Endothelial cell (in vitro differentiated cells): ENCODE measurements around the gene PDILT. TPM values are rescaled to one million over a fixed set of nuclear protein-coding genes. Genes with fewer than 3 reads are reported as not detected.
"Not testable (repeated sequence)": the region's sequence is repeated elsewhere in the genome, so short reads cannot be mapped to it uniquely, and the experiment has no call there.

Source experiments
- DNase-seq: peaks from one replicate; pipeline ENCODE4 v3.0.0; 2021; ENCODE audit warnings: low spot score
- H3K27ac Mint-ChIP-seq: one replicate; pipeline ENCODE4 v1.8.0; 2021; ENCODE audit warnings: mixed read lengths, inconsistent platforms; ENCODE audit not compliant: unreplicated experiment
- H3K27me3 Mint-ChIP-seq: one replicate; pipeline ENCODE4 v1.8.0; 2021; ENCODE audit warnings: mild to moderate bottlenecking, moderate library complexity, mixed read lengths, inconsistent platforms; ENCODE audit not compliant: unreplicated experiment
- H3K36me3 Mint-ChIP-seq: one replicate; pipeline ENCODE4 v1.8.0; 2021; ENCODE audit warnings: mild to moderate bottlenecking, low read depth, mixed read lengths, inconsistent platforms; ENCODE audit not compliant: unreplicated experiment
- H3K4me1 Mint-ChIP-seq: one replicate; pipeline ENCODE4 v1.8.0; 2021; ENCODE audit warnings: mild to moderate bottlenecking, mixed read lengths, inconsistent platforms; ENCODE audit not compliant: unreplicated experiment
- H3K4me3 Mint-ChIP-seq: one replicate; pipeline ENCODE4 v1.8.0; 2021; ENCODE audit warnings: mild to moderate bottlenecking, mixed read lengths, inconsistent platforms; ENCODE audit not compliant: unreplicated experiment
- H3K9me3 Mint-ChIP-seq: one replicate; pipeline ENCODE4 v1.8.0; 2021; ENCODE audit warnings: mixed read lengths, inconsistent platforms; ENCODE audit not compliant: unreplicated experiment
- total RNA-seq: library from RNA; stranded (reverse); fragmentation: NEBNext Ultra II Directional; extraction: Animal tissue kit (Norgen Biotek cat#: 25700); gene quantifications from one replicate; pipeline ENCODE4 v1.2.1, GENCODE V29; 2021; ENCODE audit not compliant: unreplicated experiment
- TF ChIP-seq, protein P1 (sequence below): fragments of 200-600 bp; sonication (generic); IDR thresholded peaks from one replicate; pipeline ENCODE4 v1.5.0; 2021; ENCODE audit warnings: antibody characterized with exemption; ENCODE audit not compliant: unreplicated experiment

The PDILT gene
- total RNA-seq, 1 donor from 2014 or later, result not detected

DNA sequence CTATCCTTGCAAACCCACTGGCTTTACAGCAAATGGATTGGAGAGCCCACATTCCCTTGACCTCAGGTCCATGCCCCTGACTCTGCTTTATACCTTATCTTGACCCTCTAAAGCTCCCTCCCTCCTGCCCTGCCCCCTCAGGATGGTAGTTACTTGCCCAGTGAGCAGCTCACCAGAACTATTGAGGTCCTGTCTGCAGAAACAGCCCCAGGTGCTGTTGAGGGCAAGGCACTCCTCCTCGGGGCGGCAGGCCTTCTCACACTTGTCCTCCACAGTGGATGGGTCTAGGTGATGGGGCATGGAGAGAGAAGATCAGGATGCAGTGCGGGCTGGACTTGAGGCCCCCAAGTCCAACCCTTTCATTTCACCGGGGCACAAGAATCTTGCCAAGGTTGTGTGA, 81.8 kb downstream of the PDILT start:
- TF ChIP-seq, protein P1, sequence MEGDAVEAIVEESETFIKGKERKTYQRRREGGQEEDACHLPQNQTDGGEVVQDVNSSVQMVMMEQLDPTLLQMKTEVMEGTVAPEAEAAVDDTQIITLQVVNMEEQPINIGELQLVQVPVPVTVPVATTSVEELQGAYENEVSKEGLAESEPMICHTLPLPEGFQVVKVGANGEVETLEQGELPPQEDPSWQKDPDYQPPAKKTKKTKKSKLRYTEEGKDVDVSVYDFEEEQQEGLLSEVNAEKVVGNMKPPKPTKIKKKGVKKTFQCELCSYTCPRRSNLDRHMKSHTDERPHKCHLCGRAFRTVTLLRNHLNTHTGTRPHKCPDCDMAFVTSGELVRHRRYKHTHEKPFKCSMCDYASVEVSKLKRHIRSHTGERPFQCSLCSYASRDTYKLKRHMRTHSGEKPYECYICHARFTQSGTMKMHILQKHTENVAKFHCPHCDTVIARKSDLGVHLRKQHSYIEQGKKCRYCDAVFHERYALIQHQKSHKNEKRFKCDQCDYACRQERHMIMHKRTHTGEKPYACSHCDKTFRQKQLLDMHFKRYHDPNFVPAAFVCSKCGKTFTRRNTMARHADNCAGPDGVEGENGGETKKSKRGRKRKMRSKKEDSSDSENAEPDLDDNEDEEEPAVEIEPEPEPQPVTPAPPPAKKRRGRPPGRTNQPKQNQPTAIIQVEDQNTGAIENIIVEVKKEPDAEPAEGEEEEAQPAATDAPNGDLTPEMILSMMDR, result no peak
- no peak overlapping the region for H3K4me3 Mint-ChIP-seq
- peaks cover 8% of the 10 kb centered on the region for H3K27me3 Mint-ChIP-seq
- H3K4me1 Mint-ChIP-seq, result no peaks in the 10 kb centered on the region
- DNase-seq, result no peak
- H3K9me3 Mint-ChIP-seq, result no peaks in the 10 kb centered on the region
- no peak overlapping the region for H3K27ac Mint-ChIP-seq
- H3K36me3 Mint-ChIP-seq, result no peaks in the 10 kb centered on the region

DNA sequence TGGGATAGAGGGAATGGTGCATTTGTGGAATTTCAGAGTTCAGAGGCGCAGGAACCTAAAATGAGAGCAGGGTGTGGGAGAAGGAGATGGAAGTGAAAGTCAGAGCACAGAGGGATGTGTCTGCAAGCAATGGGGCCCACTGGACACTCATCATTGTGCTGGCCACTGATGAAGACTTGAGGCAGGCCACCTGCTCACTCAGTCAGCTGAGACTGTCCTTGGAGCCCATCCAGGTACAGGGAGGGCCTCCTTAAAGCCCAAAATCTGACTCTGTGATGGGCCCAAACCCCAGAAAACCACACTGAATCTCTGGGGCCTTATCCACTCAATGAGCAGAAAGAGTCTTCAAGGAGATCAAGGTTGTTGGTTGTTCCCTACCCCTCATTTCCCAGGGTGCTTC, 82.9 kb downstream of the PDILT start:
- Mint-ChIP-seq H3K27ac (no peak overlapping the region), H3K4me3 (no peak overlapping the region), H3K4me1 (no peaks in the 10 kb centered on the region), H3K9me3 (no peaks in the 10 kb centered on the region), H3K27me3 (peaks cover 8% of the 10 kb centered on the region), H3K36me3 (no peaks in the 10 kb centered on the region)
- no peak for DNase-seq
- TF ChIP-seq, protein P1, result no peak

DNA sequence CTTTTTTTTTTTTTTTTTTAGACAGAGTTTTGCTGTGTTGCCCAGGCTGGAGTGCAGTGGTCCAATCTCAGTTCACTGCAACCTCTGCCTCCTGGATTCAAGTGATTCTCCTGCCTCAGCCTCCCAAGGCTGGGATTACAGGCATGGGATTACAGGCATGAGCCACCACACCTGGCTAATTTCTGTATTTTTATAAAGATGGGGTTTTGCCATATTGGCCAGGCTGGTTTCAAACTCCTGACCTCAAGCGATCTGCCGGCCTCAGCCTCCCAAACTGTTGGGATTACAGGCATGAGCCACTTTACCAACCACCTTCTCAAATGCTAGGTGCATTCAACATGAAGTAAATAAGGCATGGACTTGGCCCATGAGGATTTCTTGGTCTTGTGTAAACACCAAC, 83.5 kb downstream of the PDILT start:
- H3K4me1 Mint-ChIP-seq, H3K27me3 Mint-ChIP-seq, H3K27ac Mint-ChIP-seq, H3K4me3 Mint-ChIP-seq, DNase-seq, H3K9me3 Mint-ChIP-seq, H3K36me3 Mint-ChIP-seq: not testable (repeated sequence)

DNA sequence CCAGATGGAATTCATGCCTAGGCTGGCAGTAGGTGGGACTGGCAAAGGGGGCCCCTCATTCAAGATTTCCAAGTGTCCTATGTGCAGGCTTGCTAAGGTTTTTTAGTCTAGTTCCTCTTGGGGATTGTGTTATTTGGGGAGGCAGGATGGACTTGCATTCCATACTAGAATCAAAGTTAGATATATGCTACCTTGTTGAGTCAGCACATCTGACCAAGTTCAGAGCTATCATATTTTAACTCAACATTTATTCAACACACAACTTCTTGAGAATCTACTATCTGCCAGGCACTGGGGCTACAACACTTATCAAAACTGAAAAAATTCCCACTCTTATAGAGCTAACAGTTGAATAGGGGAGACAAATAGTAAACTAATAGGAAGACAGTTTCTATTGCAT, 83.9 kb downstream of the PDILT start:
- H3K9me3 Mint-ChIP-seq, result no peaks in the 10 kb centered on the region
- H3K27me3 Mint-ChIP-seq, result peaks cover 8% of the 10 kb centered on the region
- no peaks in the 10 kb centered on the region for H3K36me3 Mint-ChIP-seq

DNA sequence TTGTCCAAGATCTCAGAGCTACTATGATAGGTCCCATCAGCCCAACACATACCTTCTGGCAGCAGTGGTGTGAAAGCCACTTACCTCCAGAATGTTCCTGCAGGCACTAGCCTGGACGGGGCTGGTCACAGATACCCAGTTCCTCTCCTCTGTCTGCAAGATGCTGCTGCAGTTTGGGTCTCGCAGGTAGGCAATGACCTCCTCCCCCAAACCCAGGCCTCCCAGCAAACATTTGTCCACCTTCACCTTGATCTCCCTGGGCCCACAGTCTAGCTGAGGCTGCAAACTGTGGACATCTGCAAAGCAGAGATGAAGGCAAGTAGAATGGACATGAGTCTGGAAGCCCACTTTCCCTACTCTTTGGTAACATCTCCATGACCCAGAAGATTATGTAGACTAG, 84.4 kb downstream of the PDILT start:
- no peaks in the 10 kb centered on the region for H3K36me3 Mint-ChIP-seq
- H3K9me3 Mint-ChIP-seq, result no peaks in the 10 kb centered on the region
- H3K27ac Mint-ChIP-seq, result no peak overlapping the region
- DNase-seq, result no peak
- H3K4me3 Mint-ChIP-seq, result no peak overlapping the region
- peaks cover 8% of the 10 kb centered on the region for H3K27me3 Mint-ChIP-seq
- TF ChIP-seq, protein P1, result no peak
- no peaks in the 10 kb centered on the region for H3K4me1 Mint-ChIP-seq

More for the DNA sequence above, 83.9 kb downstream of the PDILT start:
- no peaks in the 10 kb centered on the region for H3K4me1 Mint-ChIP-seq
- H3K27ac Mint-ChIP-seq, result no peak overlapping the region
- no peak for DNase-seq
- TF ChIP-seq, protein P1, result no peak
- H3K4me3 Mint-ChIP-seq, result no peak overlapping the region

DNA sequence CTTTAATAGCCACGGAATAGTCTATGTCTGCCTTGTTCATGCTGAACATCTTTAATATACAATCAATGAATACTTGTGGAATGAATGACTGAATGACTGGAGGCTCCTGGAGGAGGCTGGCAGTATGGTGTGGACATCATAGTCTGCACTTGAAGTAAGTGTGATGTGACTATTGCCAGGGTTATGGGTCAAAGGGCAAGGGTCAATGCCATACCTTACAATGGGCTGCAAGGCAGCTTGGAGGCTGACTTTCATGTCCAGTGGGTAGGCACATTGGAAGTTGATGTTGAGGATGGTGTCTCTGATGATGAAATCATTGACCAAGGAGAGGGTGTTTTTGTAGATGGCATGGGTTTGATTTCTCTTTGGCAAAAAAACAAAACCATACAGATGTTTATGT, 85.1 kb downstream of the PDILT start:
- Mint-ChIP-seq H3K27ac (no peak overlapping the region), H3K27me3 (peaks cover 8% of the 10 kb centered on the region), H3K4me1 (no peaks in the 10 kb centered on the region), H3K9me3 (no peaks in the 10 kb centered on the region), H3K36me3 (no peaks in the 10 kb centered on the region), H3K4me3 (no peak overlapping the region)
- DNase-seq, result no peak
- TF ChIP-seq, protein P1, result no peak
